CD4-positive, alpha-beta T cell treated with Interferon alpha-2 for 1 hour (primary cell): Measurements from ENCODE around the gene VMO1.
"Not testable (repeated sequence)": the region's sequence is repeated elsewhere in the genome, so short reads cannot be mapped to it uniquely, and the experiment has no call there.

Experiments used
- DNase-seq, 2 donors: peaks; one replicate each; pipeline ENCODE4 v3.0.0-alpha.2; 2020 to 2022

VMO1 gene

GRCh38 chr17:4786106-4786511, at the start of gene VMO1:
VMO1 (minus strand) TSS chr17:4786364; CDS start chr17:4786352, 12 bp downstream.
- DNase-seq = no peak

- DNase-seq = no peak
Measured at GRCh38 chr17:4834681-4835020, 48.5 kb upstream of the VMO1 start.

- DNase-seq = peak in 1 of 2 donors; percentile 10
Measured at GRCh38 chr17:4833941-4834680, 47.9 kb upstream of the VMO1 start.

- peak; percentile 93 to 95 for DNase-seq
Measured at GRCh38 chr17:4833178-4833940, 47.2 kb upstream of the VMO1 start, which contains the start of gene MINK1. MINK1 (plus strand) TSS chr17:4833340; CDS start chr17:4833584, 244 bp downstream.

GRCh38 chr17:4832829-4833177, 46.6 kb upstream of the VMO1 start:
- not testable (repeated sequence) for DNase-seq

GRCh38 chr17:4827399-4827798, 41.2 kb upstream of the VMO1 start:
- DNase-seq = no peak

- no peak for DNase-seq
Measured at GRCh38 chr17:4823373-4824089, 37.4 kb upstream of the VMO1 start.

- no peak for DNase-seq
Measured at GRCh38 chr17:4822835-4823234, 36.7 kb upstream of the VMO1 start.

- DNase-seq = no peak
Measured at GRCh38 chr17:4818276-4818675, 32.1 kb upstream of the VMO1 start.

- no peak for DNase-seq
Measured at GRCh38 chr17:4816826-4817225, 30.7 kb upstream of the VMO1 start.

GRCh38 chr17:4815043-4815675, 29.0 kb upstream of the VMO1 start:
- no peak for DNase-seq

- no peak for DNase-seq
Measured at GRCh38 chr17:4812690-4813089, 26.5 kb upstream of the VMO1 start.

GRCh38 chr17:4811471-4811870, 25.3 kb upstream of the VMO1 start:
- DNase-seq = no peak

GRCh38 chr17:4810696-4811290, 24.6 kb upstream of the VMO1 start:
- no peak for DNase-seq

GRCh38 chr17:4808378-4808767, 22.2 kb upstream of the VMO1 start:
- no peak for DNase-seq

- DNase-seq = no peak
Measured at GRCh38 chr17:4807605-4808377, 21.6 kb upstream of the VMO1 start.

- peak; percentile 85 to 91 for DNase-seq
Measured at GRCh38 chr17:4806777-4807604, 20.8 kb upstream of the VMO1 start, which contains the start of gene PLD2. PLD2 (plus strand) TSS chr17:4807152; CDS start chr17:4807773, 621 bp downstream.

GRCh38 chr17:4806456-4806776, 20.3 kb upstream of the VMO1 start:
- DNase-seq = no peak

- DNase-seq = no peak
Measured at GRCh38 chr17:4802228-4802627, 16.1 kb upstream of the VMO1 start, which contains the start of gene C17orf114. C17orf114 (minus strand) TSS chr17:4802328.

- DNase-seq = no peak
Measured at GRCh38 chr17:4800462-4801196, 14.5 kb upstream of the VMO1 start.
